Activated T-cell treated with anti-CD3 and anti-CD28 coated beads, Interleukin-2, amount 50 U/mL, for 72 hours (primary cell): Measurements from ENCODE around the gene OPRM1. TPM values are rescaled to one million over a fixed set of nuclear protein-coding genes. Genes with fewer than 3 reads are reported as not detected.

Experiments
- ATAC-seq, 2 donors: fragments of 150-1000 bp; cut with Tn5 transposase; replicated peaks in 1 of 2; 2 replicates each; pipeline ENCODE4 v1.10.0; 2021; ENCODE audit warnings: moderate library complexity in 2 of 2, mild to moderate bottlenecking in 1 of 2
- DNase-seq, 2 donors: peaks; one replicate each; pipeline ENCODE4 v3.0.0; 2021 to 2022; ENCODE audit warnings: mixed read lengths in 1 of 2
- H3K27ac Mint-ChIP-seq: one replicate; pipeline ENCODE4 v1.8.0; 2022; ENCODE audit warnings: mild to moderate bottlenecking, moderate library complexity, mixed read lengths
- H3K27me3 Mint-ChIP-seq: one replicate; pipeline ENCODE4 v1.8.0; 2022; ENCODE audit warnings: low read depth, mixed read lengths
- H3K36me3 Mint-ChIP-seq, 2 donors: one replicate each; pipeline ENCODE4 v1.8.0; 2022; ENCODE audit warnings: mixed read lengths in 2 of 2, mild to moderate bottlenecking in 1 of 2; ENCODE audit not compliant: insufficient read depth in 2 of 2
- H3K4me1 Mint-ChIP-seq: one replicate; pipeline ENCODE4 v1.8.0; 2022; ENCODE audit warnings: low read depth, mixed read lengths
- H3K4me3 Mint-ChIP-seq, 2 donors: one replicate each; pipeline ENCODE4 v1.8.0; 2022; ENCODE audit warnings: mild to moderate bottlenecking in 2 of 2, mixed read lengths in 2 of 2, moderate library complexity in 2 of 2
- H3K9me3 Mint-ChIP-seq, 2 donors: one replicate each; pipeline ENCODE4 v1.8.0; 2022; ENCODE audit warnings: mixed read lengths in 2 of 2
- total RNA-seq, 2 donors: library from RNA; stranded (reverse); gene quantifications; one replicate each; pipeline ENCODE4 v1.2.3, GENCODE V29; 2022

The OPRM1 gene
- total RNA-seq, 2 donors from 2014 or later: not detected

DNA sequence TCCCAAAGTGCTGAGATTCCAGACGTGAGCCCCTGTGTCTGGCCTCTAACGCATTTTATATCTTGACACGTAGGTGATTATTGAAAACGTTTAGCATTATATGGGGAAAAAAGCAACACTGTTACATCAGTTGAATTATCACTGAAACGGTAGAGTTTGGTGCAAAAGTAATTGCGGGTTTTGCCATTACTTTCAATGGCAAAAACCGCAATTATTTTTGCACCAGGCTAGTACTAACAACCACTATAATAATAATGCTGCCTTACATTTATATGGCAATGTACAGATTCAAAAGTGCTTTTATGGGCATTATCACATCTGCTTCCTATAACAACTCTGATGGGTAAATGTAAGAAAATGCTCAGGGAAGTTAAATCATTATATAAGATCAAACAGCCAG, 57.3 kb downstream of the OPRM1 start:
- no peak for ATAC-seq
- H3K9me3 Mint-ChIP-seq: no peaks in the 10 kb centered on the region
- H3K36me3 Mint-ChIP-seq: no peaks in the 10 kb centered on the region
- H3K4me3 Mint-ChIP-seq: no peak overlapping the region
- no peaks in the 10 kb centered on the region for H3K4me1 Mint-ChIP-seq
- DNase-seq: no peak
- H3K27me3 Mint-ChIP-seq: no peaks in the 10 kb centered on the region
- no peak overlapping the region for H3K27ac Mint-ChIP-seq

- ATAC-seq: no peak
- no peak overlapping the region for H3K4me3 Mint-ChIP-seq
- no peaks in the 10 kb centered on the region for H3K27me3 Mint-ChIP-seq
- no peak for DNase-seq
- no peaks in the 10 kb centered on the region for H3K36me3 Mint-ChIP-seq
- H3K27ac Mint-ChIP-seq: no peak overlapping the region
- H3K9me3 Mint-ChIP-seq: no peaks in the 10 kb centered on the region
- no peaks in the 10 kb centered on the region for H3K4me1 Mint-ChIP-seq
Measured at GRCh38 chr6:154096834-154097233, 57.8 kb downstream of the OPRM1 start.

DNA sequence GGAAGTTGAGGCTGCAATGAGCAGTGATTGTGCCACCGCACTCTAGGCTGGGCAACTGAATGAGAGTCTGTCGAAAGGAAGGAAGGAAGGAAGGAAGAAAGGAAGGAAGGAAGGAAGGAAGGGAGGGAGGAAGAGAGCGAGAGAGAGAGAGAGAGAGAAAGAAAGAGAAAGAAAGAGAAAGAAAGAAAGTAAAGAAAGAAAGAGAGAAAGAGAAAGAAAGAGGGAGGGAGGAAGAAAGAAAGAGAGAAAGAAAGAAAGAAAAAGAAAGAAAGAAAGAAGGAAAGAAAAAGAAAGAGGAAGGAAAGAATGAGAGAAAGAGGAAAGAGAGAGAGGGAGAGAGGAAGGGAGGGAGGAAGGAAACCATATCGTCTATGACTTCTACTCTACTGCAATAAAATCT, 60.2 kb downstream of the OPRM1 start:
- ATAC-seq: no peak
- Mint-ChIP-seq H3K27me3 (peaks cover 9% of the 10 kb centered on the region), H3K27ac (no peak overlapping the region), H3K4me1 (no peaks in the 10 kb centered on the region), H3K36me3 (no peaks in the 10 kb centered on the region), H3K4me3 (no peak overlapping the region), H3K9me3 (no peaks in the 10 kb centered on the region)
- no peak for DNase-seq

GRCh38 chr6:154106251-154106650, 67.2 kb downstream of the OPRM1 start:
- Mint-ChIP-seq H3K27me3 (peaks cover 15% of the 10 kb centered on the region), H3K27ac (no peak overlapping the region), H3K4me1 (no peaks in the 10 kb centered on the region), H3K36me3 (peaks cover 0 to 1% of the 10 kb centered on the region in 2 donors), H3K4me3 (no peak overlapping the region), H3K9me3 (no peaks in the 10 kb centered on the region)
- DNase-seq (no peak), ATAC-seq (no peak)

DNA sequence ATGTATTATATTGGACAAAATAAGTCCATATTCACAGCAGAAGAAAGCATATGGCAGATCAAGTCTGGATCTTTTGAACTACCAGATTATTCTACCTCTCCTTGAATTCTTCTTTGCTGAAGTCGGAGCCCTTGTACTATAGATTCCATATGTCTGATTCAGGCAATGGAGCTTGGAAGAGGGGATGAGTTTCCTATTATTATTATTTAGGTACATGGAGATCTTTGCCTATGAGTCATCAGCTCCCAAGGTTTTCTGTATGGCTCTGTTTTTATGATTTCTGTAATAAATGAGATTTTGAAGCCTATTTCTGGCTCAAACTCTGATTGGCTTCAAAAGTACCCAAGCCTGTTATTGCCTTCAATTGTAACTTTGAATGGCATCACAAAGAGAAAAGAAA, 72.0 kb downstream of the OPRM1 start:
- DNase-seq (no peak), ATAC-seq (no peak)
- H3K9me3 Mint-ChIP-seq: no peaks in the 10 kb centered on the region
- H3K27me3 Mint-ChIP-seq: peaks cover 9% of the 10 kb centered on the region
- peaks cover 0 to under 1% of the 10 kb centered on the region in 2 donors for H3K36me3 Mint-ChIP-seq
- no peaks in the 10 kb centered on the region for H3K4me1 Mint-ChIP-seq
- H3K4me3 Mint-ChIP-seq: no peak overlapping the region
- H3K27ac Mint-ChIP-seq: no peak overlapping the region

DNA sequence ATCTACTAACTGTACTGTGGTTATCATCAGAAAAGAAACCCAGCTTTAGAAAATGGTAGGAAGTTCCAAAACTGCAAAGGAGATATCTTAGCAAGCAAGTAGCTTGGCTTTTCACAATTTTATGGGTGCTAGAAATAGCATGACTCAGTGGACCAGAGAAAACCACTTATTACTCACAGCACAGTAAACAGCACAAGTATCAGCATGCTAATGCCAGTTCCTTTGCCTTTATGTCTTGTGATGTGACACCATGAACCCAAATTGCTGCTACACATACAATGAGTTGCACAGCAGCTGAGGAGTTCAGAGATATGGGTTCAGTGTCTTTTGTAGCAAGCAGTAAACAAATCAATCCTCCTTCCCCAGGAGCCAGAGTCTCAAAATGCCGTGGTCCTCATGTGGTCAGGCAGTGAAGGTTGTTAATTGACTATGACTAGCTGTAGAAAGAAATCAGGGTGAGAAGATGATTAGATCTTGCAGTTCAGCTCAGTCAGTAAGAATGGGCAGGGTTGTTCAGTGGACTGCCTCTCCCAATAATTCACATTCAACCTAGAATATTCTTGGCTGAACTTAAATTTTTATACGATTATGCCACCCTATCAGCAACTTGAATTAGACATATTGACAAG, 73.3 kb downstream of the OPRM1 start:
- H3K36me3 Mint-ChIP-seq: no peaks in the 10 kb centered on the region
- ATAC-seq (peak; percentile 55 to 58), DNase-seq (no peak)
- H3K4me3 Mint-ChIP-seq: no peak overlapping the region
- peaks cover 12% of the 10 kb centered on the region for H3K27me3 Mint-ChIP-seq
- no peaks in the 10 kb centered on the region for H3K4me1 Mint-ChIP-seq
- no peaks in the 10 kb centered on the region for H3K9me3 Mint-ChIP-seq
- H3K27ac Mint-ChIP-seq: no peak overlapping the region

- Mint-ChIP-seq H3K27ac (no peak overlapping the region), H3K4me1 (no peaks in the 10 kb centered on the region), H3K4me3 (no peak overlapping the region), H3K27me3 (peaks cover 12% of the 10 kb centered on the region), H3K9me3 (no peaks in the 10 kb centered on the region), H3K36me3 (no peaks in the 10 kb centered on the region)
- no peak for ATAC-seq
- DNase-seq: no peak
Measured at GRCh38 chr6:154113392-154113791, 74.4 kb downstream of the OPRM1 start.

GRCh38 chr6:154117485-154117884, 78.4 kb downstream of the OPRM1 start:
- Mint-ChIP-seq H3K4me1 (no peaks in the 10 kb centered on the region), H3K27ac (no peak overlapping the region), H3K4me3 (no peak overlapping the region), H3K36me3 (no peaks in the 10 kb centered on the region), H3K27me3 (peaks cover 17% of the 10 kb centered on the region), H3K9me3 (peaks cover 0 to 1% of the 10 kb centered on the region in 2 donors)
- no peak for ATAC-seq
- DNase-seq: no peak

- Mint-ChIP-seq H3K36me3 (no peaks in the 10 kb centered on the region), H3K27ac (no peak overlapping the region), H3K9me3 (peaks cover 0 to 2% of the 10 kb centered on the region in 2 donors), H3K27me3 (peaks cover 5% of the 10 kb centered on the region), H3K4me1 (peaks cover 6% of the 10 kb centered on the region), H3K4me3 (no peak overlapping the region)
- DNase-seq: no peak
- no peak for ATAC-seq
Measured at GRCh38 chr6:154122195-154122925, 83.3 kb downstream of the OPRM1 start.

DNA sequence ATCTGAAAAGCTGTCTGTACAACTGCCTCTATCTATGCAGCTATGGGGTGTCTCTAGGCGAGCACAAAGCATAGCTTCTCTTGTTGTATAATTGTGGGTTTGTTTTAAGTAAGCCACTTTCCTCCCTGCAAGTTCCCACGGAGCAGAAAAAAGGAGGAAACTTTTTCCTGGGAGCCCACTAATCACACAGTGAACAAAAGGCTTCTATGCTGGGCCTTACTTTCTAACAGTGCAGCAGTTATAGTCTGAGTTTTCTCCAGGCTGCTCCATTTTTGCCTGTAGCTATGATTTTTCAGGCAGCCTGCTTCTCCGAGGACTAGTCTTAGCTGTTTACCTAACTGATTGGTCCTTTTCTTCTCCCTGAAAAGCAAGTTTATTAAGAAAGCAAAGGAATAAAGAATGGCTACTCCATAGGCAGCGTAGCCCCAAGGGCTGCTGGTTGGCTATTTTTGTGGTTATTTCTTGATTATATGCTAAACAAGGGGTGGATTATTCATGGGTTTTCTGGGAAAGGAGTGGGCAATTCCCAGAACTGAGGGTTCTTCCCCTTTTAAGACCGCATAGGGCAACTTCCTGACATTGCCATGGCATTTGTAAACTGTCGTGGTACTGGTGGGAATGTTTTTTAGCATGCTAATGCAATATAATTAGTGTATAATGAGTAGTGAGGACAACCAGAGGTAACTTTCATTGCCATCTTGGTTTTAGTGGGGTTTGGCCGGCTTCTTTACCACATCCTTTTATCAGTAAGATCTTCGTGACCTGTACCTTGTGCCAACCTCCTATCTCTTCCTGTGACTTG, 84.3 kb downstream of the OPRM1 start:
- Mint-ChIP-seq H3K4me1 (peaks cover 6% of the 10 kb centered on the region), H3K9me3 (peaks cover 0 to 2% of the 10 kb centered on the region in 2 donors), H3K36me3 (no peaks in the 10 kb centered on the region), H3K27me3 (peaks cover 5% of the 10 kb centered on the region), H3K27ac (no peak overlapping the region), H3K4me3 (no peak overlapping the region)
- ATAC-seq (no peak), DNase-seq (no peak)

- Mint-ChIP-seq H3K27ac (no peak overlapping the region), H3K4me1 (peaks cover 6% of the 10 kb centered on the region), H3K27me3 (no peaks in the 10 kb centered on the region), H3K36me3 (no peaks in the 10 kb centered on the region), H3K4me3 (no peak overlapping the region), H3K9me3 (peaks cover 0 to 2% of the 10 kb centered on the region in 2 donors)
- DNase-seq (no peak), ATAC-seq (no peak)
Measured at GRCh38 chr6:154125421-154125820, 86.4 kb downstream of the OPRM1 start.

GRCh38 chr6:154127657-154128056, 88.6 kb downstream of the OPRM1 start:
- H3K9me3 Mint-ChIP-seq: no peaks in the 10 kb centered on the region
- H3K4me1 Mint-ChIP-seq: peaks cover 6% of the 10 kb centered on the region
- H3K27ac Mint-ChIP-seq: no peak overlapping the region
- H3K27me3 Mint-ChIP-seq: no peaks in the 10 kb centered on the region
- no peaks in the 10 kb centered on the region for H3K36me3 Mint-ChIP-seq
- ATAC-seq: no peak
- H3K4me3 Mint-ChIP-seq: no peak overlapping the region
- no peak for DNase-seq

DNA sequence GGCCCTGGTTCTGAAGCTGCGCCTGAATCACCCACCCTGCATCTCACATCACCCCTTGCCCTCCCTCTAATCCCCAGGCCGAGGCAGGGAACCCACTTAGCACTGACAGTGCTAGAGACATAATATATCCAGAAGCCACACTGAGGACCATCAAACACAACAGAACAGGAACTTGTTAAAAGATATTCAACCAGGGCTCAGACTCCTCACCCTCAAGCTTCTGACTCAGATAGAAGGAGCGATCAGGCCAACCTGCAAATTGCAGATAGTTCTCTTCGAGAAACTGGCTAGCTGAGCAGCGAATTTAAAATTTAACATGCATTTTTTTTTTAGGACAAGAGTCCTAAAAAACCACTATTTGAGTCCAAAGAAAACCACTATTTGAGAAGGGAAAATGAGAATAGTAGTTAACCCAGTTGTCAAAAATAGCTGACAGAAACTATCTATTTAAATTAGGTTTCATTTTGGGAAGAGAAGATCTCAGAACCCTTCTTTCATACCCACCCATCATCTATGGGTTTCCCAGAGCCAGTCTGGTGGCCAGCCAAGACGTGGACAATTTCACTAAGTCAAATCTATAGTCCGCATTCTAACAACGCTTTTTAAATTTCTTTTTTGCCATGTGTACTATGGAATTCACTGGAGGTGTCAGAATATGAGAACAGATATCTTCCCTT, 95.6 kb downstream of the OPRM1 start:
- Mint-ChIP-seq H3K27ac (no peak overlapping the region), H3K9me3 (no peaks in the 10 kb centered on the region), H3K36me3 (no peaks in the 10 kb centered on the region), H3K4me1 (peaks cover 3% of the 10 kb centered on the region), H3K27me3 (no peaks in the 10 kb centered on the region), H3K4me3 (no peak overlapping the region)
- no peak for DNase-seq
- no peak for ATAC-seq
